Body of pancreas (tissue), 4 donors: ENCODE results near the gene OLFML2A.

Source experiments
- CTCF ChIP-seq, 7 experiments: fragments of 450-650 bp in 4 of 7; fragments of 200-600 bp in 3 of 7; sonication (generic) in 3 of 7; IDR thresholded peaks; one replicate each; pipeline ENCODE4 v1.5.1; 2016 to 2019; ENCODE audit warnings: antibody characterized with exemption in 7 of 7
- POLR2A ChIP-seq, 3 donors: fragments of 450-650 bp; IDR thresholded peaks; one replicate each; pipeline ENCODE4 v1.6.1; 2016; ENCODE audit warnings: antibody characterized with exemption in 3 of 3, mild to moderate bottlenecking in 2 of 3

- TF ChIP-seq CTCF (IDR thresholded peaks at IDR 0.05) (peak in 4 of 7 experiments; percentile 32 to 43 (median 39)), POLR2A (IDR thresholded peaks at IDR 0.05) (peak in 2 of 3 donors; percentile 37 to 49)
Measured at GRCh38 chr9:124818431-124819281, 41.7 kb downstream of the OLFML2A start.
